Endothelial cell of umbilical vein (primary cell): ENCODE data around the gene LRRC71. TPM values are rescaled to one million over a fixed set of nuclear protein-coding genes. Genes with fewer than 3 reads are reported as not detected.

Source experiments
- BruUV-seq: library from RNA; stranded (reverse); fragments of 400-500 nt; replicated peaks from 2 replicates; lab custom pipeline; 2021; lab: Mats Ljungman, UMichigan
- CTCF ChIA-PET: fragments of 300-600, 350-600 bp; sonication (Branson Sonifier 250); formaldehyde crosslinking; loops from one replicate; lab custom pipeline; 2021; ENCODE audit warnings: antibody characterized with exemption, inconsistent platforms; lab: Charles Lee
- POLR2A ChIA-PET: fragments of 300-600, 350-600 bp; sonication (Branson Sonifier 250); formaldehyde crosslinking; loops from one replicate; lab custom pipeline; 2021; ENCODE audit warnings: antibody characterized with exemption, inconsistent platforms; lab: Charles Lee
- DNase-seq: peaks from one replicate; pipeline ENCODE4 v3.0.0-alpha.2; 2011; ENCODE audit warnings: low read depth, low spot score
- FAIRE-seq: peaks from 2 replicates; lab custom pipeline; 2011; peaks lifted over from hg19 to GRCh38; lab: Jason Lieb, UNC
- H2AFZ ChIP-seq: 2 replicates; pipeline ENCODE4 v1.6.0; 2012; ENCODE audit warnings: low read depth, low read length, control low read depth, inconsistent platforms
- H3K27ac ChIP-seq: 2 replicates; pipeline ENCODE4 v1.5.1; 2011; ENCODE audit warnings: low read depth, mild to moderate bottlenecking, control low read depth, low read length, moderate library complexity; ENCODE audit not compliant: insufficient read depth
- H3K27me3 ChIP-seq, 2 experiments: 2 replicates each; pipeline versions ENCODE4 v1.6.0 to v1.6.1; 2011; ENCODE audit warnings: low read length in 2 of 2, mixed read lengths in 1 of 2; ENCODE audit not compliant: control insufficient read depth in 2 of 2, insufficient read depth in 2 of 2
- H3K36me3 ChIP-seq, 2 experiments: 2 replicates in 1 of 2; 3 replicates in 1 of 2; pipeline ENCODE4 v1.5.1; 2011; ENCODE audit warnings: low read length in 2 of 2, mild to moderate bottlenecking in 1 of 2, moderate library complexity in 1 of 2; ENCODE audit not compliant: control insufficient read depth in 2 of 2, insufficient read depth in 2 of 2; ENCODE audit errors: extremely low read depth in 1 of 2
- H3K4me1 ChIP-seq: 3 replicates; pipeline ENCODE4 v1.5.1; 2011; ENCODE audit warnings: mild to moderate bottlenecking, low read length; ENCODE audit not compliant: control insufficient read depth, insufficient read depth; ENCODE audit errors: extremely low read depth
- H3K4me2 ChIP-seq: 2 replicates; pipeline ENCODE4 v1.6.1; 2011; ENCODE audit warnings: low read length, control low read depth, mixed read lengths; ENCODE audit not compliant: insufficient read depth
- H3K4me3 ChIP-seq, 3 experiments: fragments of 200-600 bp in 1 of 3; sonication (generic), shearing (Covaris generic) in 1 of 3; replicated peaks in 1 of 3; 2 replicates each; pipeline ENCODE4 v1.5.1; 2011 to 2016; ENCODE audit warnings: control low read depth in 3 of 3, low read length in 3 of 3, mild to moderate bottlenecking in 2 of 3, inconsistent platforms in 1 of 3, low read depth in 1 of 3, moderate library complexity in 1 of 3; ENCODE audit not compliant: insufficient read depth in 1 of 3
- H3K79me2 ChIP-seq: 2 replicates; pipeline ENCODE4 v1.6.0; 2012; ENCODE audit warnings: low read length, inconsistent platforms; ENCODE audit not compliant: control insufficient read depth, insufficient read depth
- H3K9ac ChIP-seq: replicated peaks from 2 replicates; pipeline ENCODE3; 2011; ENCODE audit warnings: low read length, control low read depth; ENCODE audit not compliant: insufficient read depth; ENCODE audit errors: extremely low read depth
- H3K9me1 ChIP-seq: replicated peaks from 3 replicates; pipeline ENCODE4 v1.6.0; 2011; ENCODE audit warnings: mild to moderate bottlenecking, low read length; ENCODE audit not compliant: control insufficient read depth, insufficient read depth; ENCODE audit errors: extremely low read depth
- H3K9me3 ChIP-seq: replicated peaks from 2 replicates; pipeline ENCODE4 v1.5.1; 2012; ENCODE audit warnings: low read length, inconsistent platforms; ENCODE audit not compliant: control insufficient read depth, insufficient read depth
- H4K20me1 ChIP-seq: replicated peaks from 2 replicates; pipeline ENCODE3; 2011; ENCODE audit warnings: mild to moderate bottlenecking, low read length; ENCODE audit not compliant: control insufficient read depth, insufficient read depth; ENCODE audit errors: extremely low read depth
- JUN ChIP-seq: IDR thresholded peaks from 2 replicates; pipeline ENCODE4 v1.6.1; 2011; ENCODE audit warnings: borderline replicate concordance, low read depth; ENCODE audit not compliant: insufficient read length, insufficient read depth
- POLR2A ChIP-seq: IDR thresholded peaks from 2 replicates; pipeline ENCODE4 v1.6.1; 2012; ENCODE audit warnings: low read depth, mild to moderate bottlenecking, control low read depth, low read length
- POLR2AphosphoS5 ChIP-seq: IDR thresholded peaks from 2 replicates; pipeline ENCODE4 v1.6.1; 2012; ENCODE audit warnings: low read depth, mild to moderate bottlenecking, control low read depth, low read length, moderate library complexity; ENCODE audit not compliant: insufficient read depth
- dilution Hi-C: fragments of 300-500 bp; cut with MboI; formaldehyde crosslinking; loops from one replicate; pipeline ENCODE4 v1.15.0; 2019; ENCODE audit warnings: low sequenced_read_pairs; ENCODE audit not compliant: extremely low pct_ligation_motif_present
- intact Hi-C: fragments of 100-400 bp; cut with micrococcal nuclease; formaldehyde crosslinking; loops from one replicate; pipeline ENCODE4 v1.10.0; 2022
- polyA plus RNA-seq, 4 experiments: library from polyadenylated mRNA; depleted of rRNA in 3 of 4; stranded (reverse) in 3 of 4; unstranded in 1 of 4; fragments of >200 nt; gene quantifications; 2 replicates each; pipeline versions ENCODE4 v1.2.1 to v1.2.3, GENCODE V29; 2011 to 2012; ENCODE audit warnings: missing spikeins in 1 of 4
- total RNA-seq: library from RNA; stranded (reverse); gene quantifications from 2 replicates; pipeline ENCODE4 v1.2.3, GENCODE V29; 2021
- TF ChIP-seq, protein P1 (sequence below), 2 donors: IDR thresholded peaks; 1 replicate in 1 of 2; 2 replicates in 1 of 2; pipeline ENCODE4 v1.5.1; 2011; ENCODE audit warnings: low read length in 2 of 2, mild to moderate bottlenecking in 2 of 2, moderate library complexity in 2 of 2, control low read depth in 1 of 2, inconsistent platforms in 1 of 2, low read depth in 1 of 2; ENCODE audit not compliant: insufficient read depth in 1 of 2; ENCODE audit errors: extremely low read depth in 1 of 2

LRRC71 gene
- total and polyA plus RNA-seq, 2 donors (not counting 3 experiments of a cell fraction or from before 2014, with no cell fraction given) = 0.35 to 0.66 TPM

DNA sequence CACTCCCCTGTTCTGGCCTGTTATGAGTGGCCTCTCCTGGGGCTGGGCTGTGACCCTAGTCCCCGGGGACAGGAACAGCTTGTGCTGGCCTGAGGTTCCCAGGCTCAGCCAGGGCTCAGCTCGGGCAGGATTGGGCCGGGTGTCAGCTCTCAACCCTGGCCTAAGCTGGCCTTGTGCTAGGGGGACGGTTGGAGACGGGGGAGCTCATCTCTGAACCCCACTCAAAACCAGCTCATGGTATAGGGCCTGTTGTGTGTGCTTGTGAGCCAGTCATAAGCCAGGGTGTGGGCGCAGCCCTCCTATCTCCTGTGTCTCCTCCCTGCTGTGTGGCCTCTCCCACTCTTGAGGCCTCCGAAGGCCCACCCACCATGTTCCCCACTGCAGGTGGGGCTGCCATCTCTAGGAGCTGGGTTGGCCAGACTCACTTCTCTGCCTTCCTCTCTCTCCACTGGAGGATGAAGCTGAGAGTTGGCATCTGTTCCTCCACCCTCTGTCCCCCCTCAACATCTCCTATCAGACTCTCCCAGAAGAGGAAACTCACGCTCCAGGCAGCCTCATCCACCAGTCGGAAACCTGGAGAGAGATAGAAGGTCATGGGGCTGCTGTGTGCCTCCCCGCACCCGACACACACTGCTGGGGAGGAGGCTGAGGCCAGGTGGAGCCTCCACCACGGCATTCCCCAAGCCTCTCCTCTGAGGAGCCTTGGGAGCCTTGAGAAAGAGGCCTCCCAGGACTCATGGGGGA, 25.5 kb upstream of the LRRC71 start:
- Histone ChIP-seq H3K4me2 (peak overlapping the region; percentile 96), H3K9ac (peak overlapping the region; percentile 84), H3K9me3 (no peaks in the 10 kb centered on the region), H3K4me3 (peak overlapping the region; percentile 85 to 92 (median 90)), H4K20me1 (no peaks in the 10 kb centered on the region), H3K36me3 (no peaks in the 10 kb centered on the region), H3K79me2 (peaks cover 60% of the 10 kb centered on the region), H3K27ac (peak overlapping the region; percentile 95), H2AFZ (no peak overlapping the region), H3K9me1 (no peaks in the 10 kb centered on the region), H3K27me3 (no peaks in the 10 kb centered on the region), H3K4me1 (peaks cover 53% of the 10 kb centered on the region)
- ChIA-PET CTCF (interaction anchor here (1.2 to 8.0 kb wide), 5 partner anchors 15 to 169 kb away, joined by 3 to 312 read pairs (median 3); partner anchors contain the start of gene LRRC71), POLR2A (no interaction called here)
- intact Hi-C loops = loop anchor here (5.0 to 10.0 kb wide), 3 partner anchors 153 to 390 kb away; partner anchors contain the start of genes MEF2D and MRPL24
- dilution Hi-C loops = no loop called here
- no TSS peak for BruUV-seq
- TF ChIP-seq JUN (no peak), POLR2AphosphoS5 (peak; percentile 4), POLR2A (peak; percentile 3)
- TF ChIP-seq, protein P1, sequence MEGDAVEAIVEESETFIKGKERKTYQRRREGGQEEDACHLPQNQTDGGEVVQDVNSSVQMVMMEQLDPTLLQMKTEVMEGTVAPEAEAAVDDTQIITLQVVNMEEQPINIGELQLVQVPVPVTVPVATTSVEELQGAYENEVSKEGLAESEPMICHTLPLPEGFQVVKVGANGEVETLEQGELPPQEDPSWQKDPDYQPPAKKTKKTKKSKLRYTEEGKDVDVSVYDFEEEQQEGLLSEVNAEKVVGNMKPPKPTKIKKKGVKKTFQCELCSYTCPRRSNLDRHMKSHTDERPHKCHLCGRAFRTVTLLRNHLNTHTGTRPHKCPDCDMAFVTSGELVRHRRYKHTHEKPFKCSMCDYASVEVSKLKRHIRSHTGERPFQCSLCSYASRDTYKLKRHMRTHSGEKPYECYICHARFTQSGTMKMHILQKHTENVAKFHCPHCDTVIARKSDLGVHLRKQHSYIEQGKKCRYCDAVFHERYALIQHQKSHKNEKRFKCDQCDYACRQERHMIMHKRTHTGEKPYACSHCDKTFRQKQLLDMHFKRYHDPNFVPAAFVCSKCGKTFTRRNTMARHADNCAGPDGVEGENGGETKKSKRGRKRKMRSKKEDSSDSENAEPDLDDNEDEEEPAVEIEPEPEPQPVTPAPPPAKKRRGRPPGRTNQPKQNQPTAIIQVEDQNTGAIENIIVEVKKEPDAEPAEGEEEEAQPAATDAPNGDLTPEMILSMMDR (IDR thresholded peaks at IDR 0.05; ENCODE audit: extremely low read depth in 1 of 2, insufficient read depth in 1 of 2, low read depth in 1 of 2, low read length in 2 of 2) = no peak
- FAIRE-seq (peak; percentile 85), DNase-seq (peak; percentile 78)
